ENCODE measurements around the gene FSTL3. TPM values are rescaled to one million over a fixed set of nuclear protein-coding genes. Genes with fewer than 3 reads are reported as not detected.
"Not testable (repeated sequence)": the region's sequence is repeated elsewhere in the genome, so short reads cannot be mapped to it uniquely, and the experiment has no call there.

Gene FSTL3
- total and polyA plus RNA-seq, 9 donors: 14.5 to 24.3 (median 18.5) TPM

GRCh38 chr19:723714-724113, 47.5 kb downstream of the FSTL3 start:
- 83% methylated on average over 16 of the region's 18 CpGs for WGBS (ENCODE audit: insufficient coverage)
- DNase-seq: no peak
- Histone ChIP-seq H3K36me3 (ENCODE audit: control insufficient read depth, insufficient read depth, low read length) (no peaks in the 10 kb centered on the region), H3K4me3 (ENCODE audit: low read length) (no peak overlapping the region), H3K9me3 (replicated peaks; ENCODE audit: control insufficient read depth, low read depth, low read length) (no peaks in the 10 kb centered on the region), H3K27ac (ENCODE audit: low read length) (no peak overlapping the region), H3K27me3 (ENCODE audit: control insufficient read depth, insufficient read depth, low read length) (peaks cover 13% of the 10 kb centered on the region), H3K4me1 (ENCODE audit: control insufficient read depth, insufficient read depth, low read length) (peaks cover 34% of the 10 kb centered on the region)

DNA sequence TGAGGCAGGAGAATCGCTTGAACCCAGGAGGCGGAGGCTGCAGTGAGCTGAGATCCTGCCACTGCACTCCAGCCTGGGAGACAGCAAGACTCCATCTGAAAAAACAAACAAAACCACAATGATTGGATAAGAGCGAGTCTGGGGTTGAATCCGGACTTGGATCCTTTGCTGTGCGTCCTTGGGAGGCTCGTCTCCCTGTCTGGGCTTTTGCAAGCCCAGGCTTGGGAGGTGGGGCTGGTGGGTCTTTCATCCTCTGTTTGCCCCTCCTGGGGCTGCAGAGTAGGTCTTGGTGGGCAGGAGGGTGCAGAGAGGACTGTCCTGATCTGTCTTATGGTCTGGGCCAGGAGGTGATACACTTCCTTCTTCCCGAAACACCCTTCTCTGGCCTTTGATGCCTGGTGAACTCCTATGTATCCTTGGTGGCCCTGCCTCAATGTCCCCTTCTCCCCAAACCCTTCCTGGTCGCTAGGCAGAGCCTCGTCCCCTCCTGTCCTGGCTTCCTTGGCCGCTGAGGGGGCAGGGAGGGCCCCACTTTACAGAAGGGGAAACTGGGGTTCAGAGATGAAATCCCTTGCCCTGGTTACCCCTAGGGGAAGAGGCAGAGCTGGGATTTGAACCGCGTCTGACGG, 49.4 kb downstream of the FSTL3 start:
- Histone ChIP-seq H3K36me3 (ENCODE audit: control insufficient read depth, insufficient read depth, low read length) (no peaks in the 10 kb centered on the region), H3K27ac (ENCODE audit: low read length) (no peak overlapping the region), H3K9me3 (replicated peaks; ENCODE audit: control insufficient read depth, low read depth, low read length) (no peaks in the 10 kb centered on the region), H3K27me3 (ENCODE audit: control insufficient read depth, insufficient read depth, low read length) (peaks cover 2% of the 10 kb centered on the region), H3K4me1 (ENCODE audit: control insufficient read depth, insufficient read depth, low read length) (peaks cover 23% of the 10 kb centered on the region), H3K4me3 (ENCODE audit: low read length) (no peak overlapping the region)
- 87% methylated on average over 8 of the region's 13 CpGs for WGBS (ENCODE audit: insufficient coverage)
- DNase-seq: no peak

DNA sequence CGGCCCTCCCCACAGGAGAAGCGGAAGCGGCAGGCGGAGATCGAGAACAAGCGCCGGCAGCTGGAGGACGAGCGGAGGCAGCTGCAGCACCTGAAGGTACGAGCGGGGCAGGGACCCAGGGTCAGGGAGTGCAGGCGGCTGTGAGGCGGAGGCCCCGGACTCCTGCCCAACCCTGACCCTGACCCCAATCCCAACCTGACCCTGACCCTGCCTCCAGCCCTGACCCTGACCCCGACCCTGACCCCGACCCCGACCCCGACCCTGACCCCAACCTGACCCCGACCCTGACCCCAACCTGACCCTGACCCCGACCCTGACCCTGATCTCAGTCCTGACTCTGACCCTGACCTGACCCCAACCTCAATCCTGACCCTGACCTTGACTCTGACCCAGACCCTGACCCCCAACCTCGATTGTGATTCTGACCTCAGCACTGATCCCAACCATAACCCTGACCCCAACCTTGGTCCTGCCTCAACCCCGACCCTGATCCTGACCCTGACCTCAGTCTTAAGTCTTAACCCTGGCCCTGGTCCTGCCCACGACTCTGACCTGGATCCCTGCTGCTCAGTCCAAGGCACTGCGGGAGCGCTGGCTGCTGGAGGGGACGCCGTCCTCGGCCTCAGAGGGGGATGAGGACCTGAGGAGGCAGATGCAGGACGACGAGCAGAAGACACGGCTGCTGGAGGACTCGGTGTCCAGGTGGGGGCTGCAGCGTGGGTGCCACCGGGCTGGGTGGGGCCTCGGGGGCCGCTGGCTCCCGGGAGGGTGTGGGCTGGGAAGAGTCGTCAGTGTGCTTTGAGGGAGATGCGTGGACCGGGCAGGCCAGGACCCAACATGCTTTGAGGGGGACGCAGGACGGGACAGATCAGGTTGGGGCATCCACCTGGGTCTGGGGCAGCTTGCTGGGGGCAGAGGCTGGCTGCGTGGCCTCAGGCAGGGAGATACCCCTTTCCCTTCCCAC, 51.1 kb downstream of the FSTL3 start:
- Histone ChIP-seq H3K4me1 (ENCODE audit: control insufficient read depth, insufficient read depth, low read length) (peaks cover 18% of the 10 kb centered on the region), H3K4me3 (ENCODE audit: low read length) (no peak overlapping the region), H3K27ac (ENCODE audit: low read length) (peak overlapping the region; percentile 69), H3K36me3 (ENCODE audit: control insufficient read depth, insufficient read depth, low read length) (peaks cover 7% of the 10 kb centered on the region), H3K9me3 (replicated peaks; ENCODE audit: control insufficient read depth, low read depth, low read length) (no peaks in the 10 kb centered on the region), H3K27me3 (ENCODE audit: control insufficient read depth, insufficient read depth, low read length) (no peaks in the 10 kb centered on the region)
- 64% methylated on average over 42 of the region's 43 CpGs for WGBS (ENCODE audit: insufficient coverage)
- no peak for DNase-seq

GRCh38 chr19:728011-728410, 51.8 kb downstream of the FSTL3 start:
- Histone ChIP-seq H3K4me1 (ENCODE audit: control insufficient read depth, insufficient read depth, low read length) (peaks cover 12% of the 10 kb centered on the region), H3K27me3 (ENCODE audit: control insufficient read depth, insufficient read depth, low read length) (no peaks in the 10 kb centered on the region), H3K9me3 (replicated peaks; ENCODE audit: control insufficient read depth, low read depth, low read length) (no peaks in the 10 kb centered on the region), H3K27ac (ENCODE audit: low read length) (peak overlapping the region; percentile 69), H3K36me3 (ENCODE audit: control insufficient read depth, insufficient read depth, low read length) (peaks cover 7% of the 10 kb centered on the region), H3K4me3 (ENCODE audit: low read length) (no peak overlapping the region)
- WGBS (ENCODE audit: insufficient coverage): 27% methylated on average over 25 of the region's 26 CpGs
- peak; percentile 68 for DNase-seq

- H3K27ac ChIP-seq (ENCODE audit: low read length): not testable (repeated sequence)
- 89% methylated on average over 12 of the region's 15 CpGs for WGBS (ENCODE audit: insufficient coverage)
- peaks cover 15% of the 10 kb centered on the region for H3K4me1 ChIP-seq (ENCODE audit: control insufficient read depth, insufficient read depth, low read length)
Measured at GRCh38 chr19:729564-729963, 53.4 kb downstream of the FSTL3 start.

GRCh38 chr19:729965-730668, 53.9 kb downstream of the FSTL3 start:
- 65% methylated on average over 12 of the region's 14 CpGs for WGBS (ENCODE audit: insufficient coverage)
- Histone ChIP-seq H3K27me3 (ENCODE audit: control insufficient read depth, insufficient read depth, low read length) (no peaks in the 10 kb centered on the region), H3K4me1 (ENCODE audit: control insufficient read depth, insufficient read depth, low read length) (peaks cover 15% of the 10 kb centered on the region), H3K27ac (ENCODE audit: low read length) (no peak overlapping the region), H3K9me3 (replicated peaks; ENCODE audit: control insufficient read depth, low read depth, low read length) (no peaks in the 10 kb centered on the region), H3K4me3 (ENCODE audit: low read length) (no peak overlapping the region), H3K36me3 (ENCODE audit: control insufficient read depth, insufficient read depth, low read length) (peaks cover 7% of the 10 kb centered on the region)
- DNase-seq: no peak

More at GRCh38 chr19:729564-729963, 53.4 kb downstream of the FSTL3 start:
- not testable (repeated sequence) for H3K27me3 ChIP-seq (ENCODE audit: control insufficient read depth, insufficient read depth, low read length); DNase-seq; H3K36me3 ChIP-seq (ENCODE audit: control insufficient read depth, insufficient read depth, low read length); H3K4me3 ChIP-seq (ENCODE audit: low read length); H3K9me3 ChIP-seq (replicated peaks; ENCODE audit: control insufficient read depth, low read depth, low read length)

- Histone ChIP-seq H3K4me1 (ENCODE audit: control insufficient read depth, insufficient read depth, low read length) (peaks cover 15% of the 10 kb centered on the region), H3K36me3 (ENCODE audit: control insufficient read depth, insufficient read depth, low read length) (peaks cover 7% of the 10 kb centered on the region), H3K9me3 (replicated peaks; ENCODE audit: control insufficient read depth, low read depth, low read length) (no peaks in the 10 kb centered on the region), H3K27ac (ENCODE audit: low read length) (no peak overlapping the region), H3K4me3 (ENCODE audit: low read length) (no peak overlapping the region), H3K27me3 (ENCODE audit: control insufficient read depth, insufficient read depth, low read length) (no peaks in the 10 kb centered on the region)
- 94% methylated on average over 8 of the region's 16 CpGs for WGBS (ENCODE audit: insufficient coverage)
- DNase-seq: no peak
Measured at GRCh38 chr19:731000-731399, 54.8 kb downstream of the FSTL3 start.

GRCh38 chr19:732148-733069, 56.2 kb downstream of the FSTL3 start:
- H3K27ac ChIP-seq (ENCODE audit: low read length): no peak overlapping the region
- H3K27me3 ChIP-seq (ENCODE audit: control insufficient read depth, insufficient read depth, low read length): no peaks in the 10 kb centered on the region
- H3K4me3 ChIP-seq (ENCODE audit: low read length): no peak overlapping the region
- WGBS (ENCODE audit: insufficient coverage): 69% methylated on average over 18 of the region's 24 CpGs
- no peaks in the 10 kb centered on the region for H3K9me3 ChIP-seq (replicated peaks; ENCODE audit: control insufficient read depth, low read depth, low read length)
- no peak for DNase-seq
- H3K4me1 ChIP-seq (ENCODE audit: control insufficient read depth, insufficient read depth, low read length): peaks cover 12% of the 10 kb centered on the region
- peaks cover 13% of the 10 kb centered on the region for H3K36me3 ChIP-seq (ENCODE audit: control insufficient read depth, insufficient read depth, low read length)

All from muscle of leg (tissue), 11 donors.